GM23338 (cell line): ENCODE measurements around the gene AGBL2. TPM values are rescaled to one million over a fixed set of nuclear protein-coding genes. Genes with fewer than 3 reads are reported as not detected.

ENCODE experiments used
- ATAC-seq: fragments of 200-7000 bp; cut with Tn5 transposase; 3 replicates; pipeline ENCODE4 v1.9.1; 2020
- DNase-seq: peaks from one replicate; pipeline ENCODE4 v3.0.0-alpha.2; 2015; ENCODE audit warnings: low spot score
- H2AFZ ChIP-seq: fragments of 200-600 bp; sonication (generic); 2 replicates; pipeline ENCODE4 v1.8.0; 2016; ENCODE audit warnings: antibody characterized with exemption, mild to moderate bottlenecking, moderate library complexity
- H3F3A ChIP-seq: fragments of 200-600 bp; sonication (generic); replicated peaks from 2 replicates; pipeline ENCODE4 v1.8.0; 2017; ENCODE audit warnings: antibody characterized with exemption, mixed run types, low read depth
- H3K27ac ChIP-seq: fragments of 200-600 bp; sonication (generic); 2 replicates; pipeline ENCODE4 v1.6.1; 2016; ENCODE audit warnings: low read depth
- H3K27me3 ChIP-seq: fragments of 200-600 bp; sonication (generic); 2 replicates; pipeline ENCODE4 v1.8.0; 2016; ENCODE audit warnings: mild to moderate bottlenecking, mixed run types, moderate library complexity; ENCODE audit not compliant: insufficient read depth
- H3K36me3 ChIP-seq: fragments of 200-600 bp; sonication (generic); 2 replicates; pipeline ENCODE4 v1.8.0; 2016; ENCODE audit warnings: mild to moderate bottlenecking; ENCODE audit not compliant: insufficient read depth
- H3K4me1 ChIP-seq: fragments of 200-600 bp; sonication (generic); 2 replicates; pipeline ENCODE4 v1.8.0; 2016; ENCODE audit warnings: mild to moderate bottlenecking, moderate library complexity; ENCODE audit not compliant: insufficient read depth
- H3K4me2 ChIP-seq: fragments of 200-600 bp; sonication (generic); 2 replicates; pipeline ENCODE4 v1.7.1; 2017; ENCODE audit warnings: mixed run types
- H3K4me3 ChIP-seq: fragments of 200-600 bp; sonication (generic); 2 replicates; pipeline ENCODE4 v1.6.1; 2016; ENCODE audit warnings: mixed run types
- H3K79me2 ChIP-seq: fragments of 200-600 bp; sonication (generic); replicated peaks from 2 replicates; pipeline ENCODE4 v1.8.0; 2017; ENCODE audit warnings: mild to moderate bottlenecking; ENCODE audit not compliant: insufficient read depth
- H3K9me2 ChIP-seq: fragments of 200-600 bp; sonication (generic); 2 replicates; pipeline ENCODE4 v1.8.0; 2017; ENCODE audit not compliant: insufficient read depth
- H4K20me1 ChIP-seq: fragments of 200-600 bp; sonication (generic); replicated peaks from 2 replicates; pipeline ENCODE4 v1.8.0; 2017; ENCODE audit warnings: mild to moderate bottlenecking; ENCODE audit not compliant: insufficient read depth
- H3K27ac Mint-ChIP-seq: 2 replicates; pipeline ENCODE4 v1.8.0; 2020; ENCODE audit warnings: inconsistent platforms, mild to moderate bottlenecking, moderate library complexity, mixed read lengths
- H3K27me3 Mint-ChIP-seq: 3 replicates; pipeline ENCODE4 v1.8.0; 2022; ENCODE audit warnings: low read depth, mild to moderate bottlenecking, moderate library complexity, mixed read lengths, inconsistent platforms; ENCODE audit not compliant: insufficient read depth, poor library complexity
- H3K36me3 Mint-ChIP-seq: 3 replicates; pipeline ENCODE4 v1.8.0; 2021; ENCODE audit warnings: low read depth, mild to moderate bottlenecking, inconsistent platforms, moderate library complexity, mixed read lengths
- H3K4me1 Mint-ChIP-seq: 3 replicates; pipeline ENCODE4 v1.8.0; 2020; ENCODE audit warnings: mild to moderate bottlenecking, inconsistent platforms, mixed read lengths
- H3K4me3 Mint-ChIP-seq: 3 replicates; pipeline ENCODE4 v1.8.0; 2021; ENCODE audit warnings: moderate library complexity, mild to moderate bottlenecking, inconsistent platforms, mixed read lengths
- H3K9me3 Mint-ChIP-seq: 3 replicates; pipeline ENCODE4 v1.8.0; 2020; ENCODE audit warnings: moderate library complexity, mild to moderate bottlenecking, inconsistent platforms, mixed read lengths
- CREB1 ChIP-seq: fragments of 250-450 bp; sonication (Bioruptor Pico); IDR thresholded peaks from 2 replicates; pipeline ENCODE4 v1.5.0; 2020; ENCODE audit warnings: low read depth, mild to moderate bottlenecking, moderate library complexity
- CTCF ChIP-seq, 2 experiments: fragments of 200-600 bp in 1 of 2; sonication (generic) in 1 of 2; conservative IDR thresholded peaks; 2 replicates each; pipeline versions ENCODE4 v1.5.1 to v1.6.1; 2016 to 2017; ENCODE audit warnings: antibody characterized with exemption in 2 of 2, low read depth in 2 of 2, mild to moderate bottlenecking in 2 of 2, moderate library complexity in 1 of 2
- EZH2 ChIP-seq: fragments of 200-600 bp; sonication (generic); IDR thresholded peaks from one replicate; pipeline ENCODE4 v1.8.0; 2017; ENCODE audit warnings: antibody characterized with exemption, mild to moderate bottlenecking, low read depth; ENCODE audit not compliant: unreplicated experiment
- NANOG ChIP-seq: IDR thresholded peaks from 2 replicates; pipeline ENCODE4 v1.6.1; 2016; ENCODE audit warnings: antibody characterized with exemption, borderline replicate concordance
- POLR2AphosphoS5 ChIP-seq: IDR thresholded peaks from 2 replicates; pipeline ENCODE4 v1.6.1; 2016; ENCODE audit warnings: antibody characterized with exemption, low read depth
- REST ChIP-seq: IDR thresholded peaks from one replicate; pipeline ENCODE4 v1.6.1; 2018; ENCODE audit warnings: antibody characterized with exemption; ENCODE audit not compliant: unreplicated experiment
- STAT1 ChIP-seq: IDR thresholded peaks from one replicate; pipeline ENCODE4 v1.6.1; 2016; ENCODE audit warnings: antibody characterized with exemption; ENCODE audit not compliant: unreplicated experiment
- ZNF114 ChIP-seq: fragments of 250-450 bp; sonication (Bioruptor Pico); IDR thresholded peaks from 2 replicates; pipeline ENCODE4 v1.5.0; 2020; ENCODE audit warnings: mild to moderate bottlenecking, moderate library complexity
- ZNF331 ChIP-seq: fragments of 250-450 bp; sonication (Bioruptor Pico); IDR thresholded peaks from 2 replicates; pipeline ENCODE4 v1.5.0; 2020; ENCODE audit warnings: low read depth, mild to moderate bottlenecking, moderate library complexity
- polyA plus RNA-seq: library from polyadenylated mRNA; unstranded; fragments of >200 nt; fragmentation: Nextera tagmentation; extraction: Ambion mirVana; gene quantifications from 2 replicates; pipeline ENCODE4 v1.2.1, GENCODE V29; 2016
- total RNA-seq: library from RNA; depleted of rRNA; stranded (reverse); fragments of >200 nt; shearing (Covaris generic); gene quantifications from 2 replicates; pipeline ENCODE4 v1.2.3, GENCODE V29; 2014
- TF ChIP-seq, protein P1 (sequence below): IDR thresholded peaks from 2 replicates; pipeline ENCODE4 v1.6.1; 2016; ENCODE audit warnings: antibody characterized with exemption

The AGBL2 gene
- total and polyA plus RNA-seq, 2 experiments from 2014 or later, result 5.1 to 5.6 TPM

GRCh38 chr11:47731475-47731874 lies 16.3 kb upstream of the AGBL2 start (continued):
- TF ChIP-seq CTCF (conservative IDR thresholded peaks at IDR 0.05; ENCODE audit: low read depth in 2 of 2) (no peak), STAT1 (no peak), POLR2AphosphoS5 (no peak), NANOG (no peak), ZNF331 (CRISPR knock-in tag) (no peak), CREB1 (no peak), ZNF114 (CRISPR knock-in tag) (no peak), REST (no peak)
- TF ChIP-seq, protein P1, sequence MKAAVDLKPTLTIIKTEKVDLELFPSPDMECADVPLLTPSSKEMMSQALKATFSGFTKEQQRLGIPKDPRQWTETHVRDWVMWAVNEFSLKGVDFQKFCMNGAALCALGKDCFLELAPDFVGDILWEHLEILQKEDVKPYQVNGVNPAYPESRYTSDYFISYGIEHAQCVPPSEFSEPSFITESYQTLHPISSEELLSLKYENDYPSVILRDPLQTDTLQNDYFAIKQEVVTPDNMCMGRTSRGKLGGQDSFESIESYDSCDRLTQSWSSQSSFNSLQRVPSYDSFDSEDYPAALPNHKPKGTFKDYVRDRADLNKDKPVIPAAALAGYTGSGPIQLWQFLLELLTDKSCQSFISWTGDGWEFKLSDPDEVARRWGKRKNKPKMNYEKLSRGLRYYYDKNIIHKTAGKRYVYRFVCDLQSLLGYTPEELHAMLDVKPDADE, result no peak

- Histone ChIP-seq H2AFZ (no peak overlapping the region), H3K27me3 (no peaks in the 10 kb centered on the region), H3K36me3 (peaks cover 67% of the 10 kb centered on the region), H3F3A (peaks cover 16% of the 10 kb centered on the region; the same call in 1 of the 2 replicates), H3K4me2 (no peak overlapping the region), H3K9me2 (no peaks in the 10 kb centered on the region), H3K27ac (no peak overlapping the region), H3K4me1 (no peaks in the 10 kb centered on the region), H3K4me3 (no peak overlapping the region), H3K79me2 (no peaks in the 10 kb centered on the region), H4K20me1 (peaks cover 3% of the 10 kb centered on the region)
- ATAC-seq (no peak), DNase-seq (no peak)
- TF ChIP-seq EZH2 (no peak), REST (no peak), NANOG (no peak), CTCF (conservative IDR thresholded peaks at IDR 0.05; ENCODE audit: low read depth in 2 of 2) (no peak)
- Mint-ChIP-seq H3K27ac (no peak overlapping the region), H3K4me1 (no peaks in the 10 kb centered on the region), H3K9me3 (no peaks in the 10 kb centered on the region), H3K36me3 (peaks cover 82% of the 10 kb centered on the region), H3K4me3 (no peak overlapping the region), H3K27me3 (peaks cover 1% of the 10 kb centered on the region)
These were observed 11.8 kb upstream of the AGBL2 start for GRCh38 chr11:47726878-47727514.
